ENCODE results near the gene SPTBN4. TPM values are rescaled to one million over a fixed set of nuclear protein-coding genes. Genes with fewer than 3 reads are reported as not detected.
"Not testable (repeated sequence)": the region's sequence is repeated elsewhere in the genome, so short reads cannot be mapped to it uniquely, and the experiment has no call there.

The SPTBN4 gene
- polyA plus RNA-seq, 1 donor from 2014 or later: 12.7 TPM

DNA sequence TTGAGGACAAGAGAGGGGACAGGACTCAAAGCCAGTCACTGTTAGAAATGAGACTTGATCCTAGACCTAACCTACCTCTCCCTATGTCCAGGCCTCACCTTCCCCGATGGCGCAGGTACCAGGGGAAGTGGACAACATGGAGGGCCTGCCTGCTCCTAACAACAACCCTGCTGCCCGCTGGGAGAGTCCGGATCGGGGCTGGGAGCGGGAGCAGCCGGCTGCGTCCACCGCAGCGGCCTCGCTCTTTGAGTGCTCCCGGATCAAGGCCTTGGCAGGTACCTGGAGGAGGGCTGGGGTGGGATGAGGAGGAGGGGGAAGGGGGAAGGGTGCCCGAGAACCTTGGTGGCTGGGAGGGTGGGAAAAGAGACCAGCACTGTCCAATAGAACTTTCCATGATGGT lies 5.7 kb downstream of the SPTBN4 start:
- TF ChIP-seq MXI1 (conservative IDR thresholded peaks at IDR 0.05; ENCODE audit: poor library complexity, severe bottlenecking): no peak
- no peak for TF ChIP-seq SMC3 (conservative IDR thresholded peaks at IDR 0.05; ENCODE audit: poor library complexity)
- no peaks in the 10 kb centered on the region for H3K9me3 ChIP-seq (ENCODE audit: low read length)
- H3K79me2 ChIP-seq (replicated peaks; ENCODE audit: insufficient read depth, low read length): no peaks in the 10 kb centered on the region
- H3K27ac ChIP-seq (ENCODE audit: low read length): no peak overlapping the region
- no peak overlapping the region for H2AFZ ChIP-seq (ENCODE audit: low read depth, low read length)
- H3K4me2 ChIP-seq (ENCODE audit: low read length): no peak overlapping the region
- no peaks in the 10 kb centered on the region for H3K9me2 ChIP-seq (ENCODE audit: insufficient read depth, low read length)
- H3K36me3 ChIP-seq (ENCODE audit: insufficient read depth, low read length): no peaks in the 10 kb centered on the region
- peaks cover 14% of the 10 kb centered on the region for H3K27me3 ChIP-seq (ENCODE audit: insufficient read depth, low read depth, low read length)
- H3K9ac ChIP-seq (ENCODE audit: low read length): no peak overlapping the region
- H4K20me1 ChIP-seq (ENCODE audit: insufficient read depth): no peaks in the 10 kb centered on the region
- no peak overlapping the region for H3K4me3 ChIP-seq (ENCODE audit: low read length)
- no peaks in the 10 kb centered on the region for H3F3A ChIP-seq (ENCODE audit: insufficient read depth, low read length, poor library complexity, severe bottlenecking)

GRCh38 chr19:40474737-40475136 lies 7.9 kb downstream of the SPTBN4 start:
- H3K9me3 ChIP-seq (ENCODE audit: low read length): no peaks in the 10 kb centered on the region
- no peak overlapping the region for H3K9ac ChIP-seq (ENCODE audit: low read length)
- H3K4me3 ChIP-seq (ENCODE audit: low read length): no peak overlapping the region
- H3K27ac ChIP-seq (ENCODE audit: low read length): no peak overlapping the region
- no peak for TF ChIP-seq EZH2 (IDR thresholded peaks at IDR 0.05; ENCODE audit: borderline replicate concordance, insufficient read depth, low read length, poor library complexity, severe bottlenecking)
- no peak for TF ChIP-seq REST (IDR thresholded peaks at IDR 0.05; ENCODE audit: borderline replicate concordance)
- TF ChIP-seq EP300 (conservative IDR thresholded peaks at IDR 0.05; ENCODE audit: poor library complexity, severe bottlenecking): no peak
- no peak for TF ChIP-seq MXI1 (conservative IDR thresholded peaks at IDR 0.05; ENCODE audit: poor library complexity, severe bottlenecking)
- TF ChIP-seq, protein P1, sequence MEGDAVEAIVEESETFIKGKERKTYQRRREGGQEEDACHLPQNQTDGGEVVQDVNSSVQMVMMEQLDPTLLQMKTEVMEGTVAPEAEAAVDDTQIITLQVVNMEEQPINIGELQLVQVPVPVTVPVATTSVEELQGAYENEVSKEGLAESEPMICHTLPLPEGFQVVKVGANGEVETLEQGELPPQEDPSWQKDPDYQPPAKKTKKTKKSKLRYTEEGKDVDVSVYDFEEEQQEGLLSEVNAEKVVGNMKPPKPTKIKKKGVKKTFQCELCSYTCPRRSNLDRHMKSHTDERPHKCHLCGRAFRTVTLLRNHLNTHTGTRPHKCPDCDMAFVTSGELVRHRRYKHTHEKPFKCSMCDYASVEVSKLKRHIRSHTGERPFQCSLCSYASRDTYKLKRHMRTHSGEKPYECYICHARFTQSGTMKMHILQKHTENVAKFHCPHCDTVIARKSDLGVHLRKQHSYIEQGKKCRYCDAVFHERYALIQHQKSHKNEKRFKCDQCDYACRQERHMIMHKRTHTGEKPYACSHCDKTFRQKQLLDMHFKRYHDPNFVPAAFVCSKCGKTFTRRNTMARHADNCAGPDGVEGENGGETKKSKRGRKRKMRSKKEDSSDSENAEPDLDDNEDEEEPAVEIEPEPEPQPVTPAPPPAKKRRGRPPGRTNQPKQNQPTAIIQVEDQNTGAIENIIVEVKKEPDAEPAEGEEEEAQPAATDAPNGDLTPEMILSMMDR (IDR thresholded peaks at IDR 0.05; ENCODE audit: poor library complexity, severe bottlenecking): no peak
- no peak for TF ChIP-seq RAD21 (conservative IDR thresholded peaks at IDR 0.05)
- TF ChIP-seq TAF1 (IDR thresholded peaks at IDR 0.05; ENCODE audit: low read depth): no peak
- no peak for TF ChIP-seq POLR2AphosphoS5 (IDR thresholded peaks at IDR 0.05)
- TF ChIP-seq SMC3 (conservative IDR thresholded peaks at IDR 0.05; ENCODE audit: poor library complexity): no peak
- H3K27me3 ChIP-seq (ENCODE audit: insufficient read depth, low read depth, low read length): no peaks in the 10 kb centered on the region
- H3K4me2 ChIP-seq (ENCODE audit: low read length): no peak overlapping the region
- H4K20me1 ChIP-seq (ENCODE audit: insufficient read depth): no peaks in the 10 kb centered on the region
- H3K36me3 ChIP-seq (ENCODE audit: insufficient read depth, low read length): no peaks in the 10 kb centered on the region
- no peaks in the 10 kb centered on the region for H3K9me2 ChIP-seq (ENCODE audit: insufficient read depth, low read length)
- no peak overlapping the region for H2AFZ ChIP-seq (ENCODE audit: low read depth, low read length)
- H3F3A ChIP-seq (ENCODE audit: insufficient read depth, low read length, poor library complexity, severe bottlenecking): no peaks in the 10 kb centered on the region
- H3K79me2 ChIP-seq (replicated peaks; ENCODE audit: insufficient read depth, low read length): no peaks in the 10 kb centered on the region

DNA sequence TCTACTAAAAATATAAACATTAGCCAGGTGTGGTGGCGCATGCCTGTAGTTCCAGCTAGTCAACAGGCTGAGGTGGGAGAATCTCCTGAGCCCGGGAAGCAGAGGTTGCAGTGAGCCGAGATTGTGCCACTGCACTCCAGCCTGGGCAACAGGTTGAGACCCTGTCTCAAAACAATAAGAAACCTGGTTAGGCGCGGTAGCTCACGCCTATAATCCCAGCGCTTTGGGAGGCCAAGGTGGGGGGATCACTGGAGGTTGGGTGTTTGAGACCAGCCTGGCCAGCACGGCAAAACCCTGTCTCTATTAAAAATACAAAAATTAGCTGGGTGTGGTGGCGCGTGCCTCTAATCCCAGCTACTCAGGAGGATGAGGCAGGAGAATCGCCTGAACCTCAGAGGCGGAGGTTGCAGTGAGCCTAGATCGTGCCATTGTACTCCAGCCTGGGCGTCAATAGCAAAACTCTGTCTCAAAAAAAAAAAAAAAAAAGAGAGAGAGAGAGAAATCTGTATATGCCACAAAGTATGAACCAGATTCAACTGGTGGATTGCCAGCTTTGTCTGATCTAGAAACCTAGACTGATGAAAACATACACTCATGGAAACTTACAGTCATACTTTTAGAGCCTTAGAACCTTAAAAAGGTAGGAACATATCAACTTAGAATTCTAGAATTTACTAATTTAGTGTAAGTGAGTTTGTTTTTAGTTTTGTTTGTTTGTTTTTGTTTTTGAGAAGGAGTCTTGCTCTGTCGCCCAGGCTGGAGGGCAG lies 9.3 kb downstream of the SPTBN4 start:
- H3K27me3 ChIP-seq (ENCODE audit: insufficient read depth, low read depth, low read length); H3K9me3 ChIP-seq (ENCODE audit: low read length); H3K9ac ChIP-seq (ENCODE audit: low read length); H3K27ac ChIP-seq (ENCODE audit: low read length); H2AFZ ChIP-seq (ENCODE audit: low read depth, low read length); H3F3A ChIP-seq (ENCODE audit: insufficient read depth, low read length, poor library complexity, severe bottlenecking); H3K4me2 ChIP-seq (ENCODE audit: low read length); H3K79me2 ChIP-seq (replicated peaks; ENCODE audit: insufficient read depth, low read length); H3K4me3 ChIP-seq (ENCODE audit: low read length); H4K20me1 ChIP-seq (ENCODE audit: insufficient read depth); H3K9me2 ChIP-seq (ENCODE audit: insufficient read depth, low read length); H3K36me3 ChIP-seq (ENCODE audit: insufficient read depth, low read length): not testable (repeated sequence)

Data from neural cell (in vitro differentiated cells).